ES-I3 (cell line): ENCODE measurements around the gene NIPBL.
A peak's percentile ranks its signal among the peaks of the same experiment; 100 is the strongest.
"Not testable (repeated sequence)": the region's sequence is repeated elsewhere in the genome, so short reads cannot be mapped to it uniquely, and the experiment has no call there.

Source experiments
- H3K36me3 ChIP-seq: 2 replicates; pipeline ENCODE4 v1.6.1; 2013; ENCODE audit warnings: mild to moderate bottlenecking, low read length, control low read depth, moderate library complexity; ENCODE audit not compliant: insufficient read depth
- H3K4me1 ChIP-seq: 2 replicates; pipeline ENCODE4 v1.6.1; 2013; ENCODE audit warnings: mild to moderate bottlenecking, control low read depth, low read length; ENCODE audit not compliant: insufficient read depth
- H3K9ac ChIP-seq: 2 replicates; pipeline ENCODE4 v1.6.1; 2013; ENCODE audit warnings: low read depth, mild to moderate bottlenecking, low read length, moderate library complexity
- H3K9me3 ChIP-seq: 2 replicates; pipeline ENCODE4 v1.6.1; 2013; ENCODE audit warnings: mild to moderate bottlenecking, low read length, moderate library complexity; ENCODE audit not compliant: control insufficient read depth, insufficient read depth

The NIPBL gene, protein sequence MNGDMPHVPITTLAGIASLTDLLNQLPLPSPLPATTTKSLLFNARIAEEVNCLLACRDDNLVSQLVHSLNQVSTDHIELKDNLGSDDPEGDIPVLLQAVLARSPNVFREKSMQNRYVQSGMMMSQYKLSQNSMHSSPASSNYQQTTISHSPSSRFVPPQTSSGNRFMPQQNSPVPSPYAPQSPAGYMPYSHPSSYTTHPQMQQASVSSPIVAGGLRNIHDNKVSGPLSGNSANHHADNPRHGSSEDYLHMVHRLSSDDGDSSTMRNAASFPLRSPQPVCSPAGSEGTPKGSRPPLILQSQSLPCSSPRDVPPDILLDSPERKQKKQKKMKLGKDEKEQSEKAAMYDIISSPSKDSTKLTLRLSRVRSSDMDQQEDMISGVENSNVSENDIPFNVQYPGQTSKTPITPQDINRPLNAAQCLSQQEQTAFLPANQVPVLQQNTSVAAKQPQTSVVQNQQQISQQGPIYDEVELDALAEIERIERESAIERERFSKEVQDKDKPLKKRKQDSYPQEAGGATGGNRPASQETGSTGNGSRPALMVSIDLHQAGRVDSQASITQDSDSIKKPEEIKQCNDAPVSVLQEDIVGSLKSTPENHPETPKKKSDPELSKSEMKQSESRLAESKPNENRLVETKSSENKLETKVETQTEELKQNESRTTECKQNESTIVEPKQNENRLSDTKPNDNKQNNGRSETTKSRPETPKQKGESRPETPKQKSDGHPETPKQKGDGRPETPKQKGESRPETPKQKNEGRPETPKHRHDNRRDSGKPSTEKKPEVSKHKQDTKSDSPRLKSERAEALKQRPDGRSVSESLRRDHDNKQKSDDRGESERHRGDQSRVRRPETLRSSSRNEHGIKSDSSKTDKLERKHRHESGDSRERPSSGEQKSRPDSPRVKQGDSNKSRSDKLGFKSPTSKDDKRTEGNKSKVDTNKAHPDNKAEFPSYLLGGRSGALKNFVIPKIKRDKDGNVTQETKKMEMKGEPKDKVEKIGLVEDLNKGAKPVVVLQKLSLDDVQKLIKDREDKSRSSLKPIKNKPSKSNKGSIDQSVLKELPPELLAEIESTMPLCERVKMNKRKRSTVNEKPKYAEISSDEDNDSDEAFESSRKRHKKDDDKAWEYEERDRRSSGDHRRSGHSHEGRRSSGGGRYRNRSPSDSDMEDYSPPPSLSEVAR (N-terminal part only)

DNA sequence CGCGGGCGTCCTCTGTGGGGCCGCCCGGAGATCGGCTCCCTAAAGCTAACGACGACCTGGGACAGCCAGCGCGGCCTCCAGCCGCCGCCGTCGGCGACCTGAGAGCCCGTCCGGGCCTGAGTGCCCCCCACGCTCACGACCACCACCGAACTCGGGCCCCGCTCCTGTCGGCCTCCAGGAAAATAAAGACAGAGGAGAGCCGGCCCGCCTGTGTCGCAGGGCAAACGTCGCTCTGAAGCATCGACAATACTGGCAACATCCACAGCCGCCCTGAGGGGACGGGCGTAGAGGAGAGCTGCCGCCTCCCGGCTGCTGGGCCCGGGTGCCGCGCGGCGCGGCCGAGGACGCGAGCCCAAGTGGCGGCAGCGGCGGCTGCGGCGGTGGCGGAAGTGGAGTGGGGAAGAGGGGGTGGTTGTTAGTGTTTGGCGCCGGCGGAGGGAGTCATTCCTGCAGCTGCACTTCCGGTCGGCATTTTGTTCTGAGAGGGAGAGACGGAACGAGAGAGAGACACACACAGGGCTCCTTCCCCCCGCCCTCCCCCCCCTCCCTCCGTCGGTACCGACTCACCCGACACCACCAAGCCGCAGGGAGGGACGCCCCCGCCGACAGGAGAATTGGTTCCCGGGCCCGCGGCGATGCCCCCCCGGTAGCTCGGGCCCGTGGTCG, at the start of gene NIPBL:
Gene NIPBL, plus strand, starts transcription at position 471 of the 666 bp plus-strand sequence. CDS start 76,928 bp downstream, outside the sequence.
- peak within 1 kb of the TSS; percentile 97 for H3K9ac ChIP-seq
- H3K4me1 ChIP-seq: 0 out of 2 replicates have a peak, but pooled peaks cover 5% of the 10 kb centered on the region
- H3K9me3 ChIP-seq: no peaks in the 10 kb centered on the region
- no peaks in the 10 kb centered on the region for H3K36me3 ChIP-seq

DNA sequence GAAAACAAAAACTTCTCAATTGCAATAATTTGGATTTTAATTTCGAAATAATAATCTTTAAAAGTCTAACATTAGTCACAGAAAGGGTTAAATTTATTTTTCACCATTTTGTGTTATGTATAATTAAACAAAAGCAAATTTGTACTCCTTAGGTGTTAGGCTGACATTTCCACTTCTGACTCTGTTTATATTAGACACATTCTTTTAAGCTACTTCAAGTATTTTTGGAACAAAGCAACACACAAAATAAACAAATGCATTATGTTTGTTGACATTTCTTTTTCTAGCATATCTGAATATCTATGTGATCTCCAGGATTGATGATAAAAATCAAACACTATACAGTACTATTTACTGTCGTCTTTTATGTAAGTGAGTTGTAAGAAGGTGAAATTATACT, 44.3 kb upstream of the NIPBL start:
- Histone ChIP-seq H3K36me3 (no peaks in the 10 kb centered on the region), H3K4me1 (no peaks in the 10 kb centered on the region), H3K9me3 (no peaks in the 10 kb centered on the region), H3K9ac (no peak overlapping the region)

DNA sequence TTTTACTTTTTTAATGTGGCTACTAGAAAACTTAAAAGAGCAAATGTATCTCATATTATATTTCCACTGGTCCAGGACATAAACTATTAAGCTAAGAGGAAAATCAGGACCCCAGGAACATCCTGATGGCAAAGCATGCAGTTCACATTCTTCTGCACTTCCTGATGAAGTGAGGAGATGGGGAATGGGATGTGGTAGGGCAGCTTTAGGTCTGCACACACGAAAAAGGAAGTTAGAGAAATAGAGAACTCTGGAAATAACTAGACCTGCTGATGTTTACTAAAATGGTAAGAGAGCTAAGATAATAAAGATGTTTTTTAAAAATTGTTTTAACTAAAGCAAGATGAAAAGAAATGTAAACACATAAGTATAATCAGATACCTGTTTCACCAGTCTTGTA, 39.7 kb upstream of the NIPBL start:
- no peaks in the 10 kb centered on the region for H3K4me1 ChIP-seq
- no peaks in the 10 kb centered on the region for H3K9me3 ChIP-seq
- H3K9ac ChIP-seq: no peak overlapping the region
- no peaks in the 10 kb centered on the region for H3K36me3 ChIP-seq

DNA sequence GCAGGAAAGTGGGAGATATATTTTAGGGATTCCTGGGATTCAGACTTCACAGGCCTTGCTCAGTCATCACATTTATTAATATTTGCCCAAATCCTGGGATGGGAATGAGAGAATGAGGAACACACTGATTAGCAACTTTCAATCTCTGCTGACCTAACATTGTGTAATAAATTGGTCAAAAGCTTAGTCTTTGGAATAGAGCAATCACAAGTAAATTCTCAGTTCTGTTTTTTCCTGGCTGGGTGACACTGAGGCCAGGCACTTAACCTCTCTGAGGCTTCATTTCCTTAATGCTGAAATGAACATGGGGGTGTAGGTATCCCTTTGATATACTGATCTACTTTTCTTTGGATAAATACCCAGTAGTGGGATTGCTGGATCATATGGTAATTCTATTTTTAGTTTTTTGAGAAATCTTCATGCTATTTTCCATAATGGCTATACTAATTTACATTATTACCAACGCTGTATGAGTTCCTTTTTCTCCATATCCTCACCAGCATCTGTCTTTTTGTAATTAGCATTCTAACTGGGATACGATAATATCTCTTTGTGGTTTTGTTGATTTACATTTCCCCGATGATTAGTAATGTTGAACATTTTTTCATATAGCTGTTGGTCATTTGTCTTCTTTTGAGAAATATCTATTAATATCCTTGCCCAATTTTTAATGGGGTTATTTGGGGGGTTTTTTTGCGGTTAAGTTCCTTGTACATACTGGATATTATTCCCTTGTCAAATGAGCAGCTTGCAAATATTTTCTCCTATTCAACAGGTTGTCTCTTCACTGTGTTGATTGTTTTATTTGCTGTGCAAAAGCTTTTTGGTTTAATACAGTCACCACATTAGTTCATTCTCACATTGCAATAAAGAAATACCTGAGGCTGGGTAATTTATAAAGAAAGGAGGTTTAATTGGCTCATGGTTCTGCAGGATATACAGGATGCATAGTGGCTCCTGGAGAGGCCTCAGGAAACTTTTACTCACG, 36.8 kb upstream of the NIPBL start:
- no peaks in the 10 kb centered on the region for H3K4me1 ChIP-seq
- H3K36me3 ChIP-seq: no peaks in the 10 kb centered on the region
- H3K9me3 ChIP-seq: no peaks in the 10 kb centered on the region
- H3K9ac ChIP-seq: no peak overlapping the region

DNA sequence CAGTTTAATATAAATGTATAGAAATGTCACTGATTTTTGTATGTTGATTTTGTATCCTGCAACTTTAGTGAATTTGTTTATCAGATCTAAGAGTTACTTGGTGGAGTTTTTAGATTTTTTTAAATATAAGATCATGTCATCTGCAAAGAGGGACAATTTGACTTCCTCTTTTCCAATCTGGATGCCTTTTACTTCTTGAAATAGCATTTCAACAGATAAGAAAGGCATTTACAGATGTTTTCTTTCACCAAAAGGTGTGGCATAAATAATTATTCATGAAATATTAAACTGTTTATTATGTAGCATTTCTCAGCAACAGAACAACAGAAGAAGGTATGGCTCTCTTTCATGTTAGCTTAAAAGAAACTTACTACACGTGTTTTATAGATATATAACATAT, 34.9 kb upstream of the NIPBL start:
- no peaks in the 10 kb centered on the region for H3K9me3 ChIP-seq
- no peak overlapping the region for H3K9ac ChIP-seq
- no peaks in the 10 kb centered on the region for H3K36me3 ChIP-seq
- H3K4me1 ChIP-seq: no peaks in the 10 kb centered on the region

DNA sequence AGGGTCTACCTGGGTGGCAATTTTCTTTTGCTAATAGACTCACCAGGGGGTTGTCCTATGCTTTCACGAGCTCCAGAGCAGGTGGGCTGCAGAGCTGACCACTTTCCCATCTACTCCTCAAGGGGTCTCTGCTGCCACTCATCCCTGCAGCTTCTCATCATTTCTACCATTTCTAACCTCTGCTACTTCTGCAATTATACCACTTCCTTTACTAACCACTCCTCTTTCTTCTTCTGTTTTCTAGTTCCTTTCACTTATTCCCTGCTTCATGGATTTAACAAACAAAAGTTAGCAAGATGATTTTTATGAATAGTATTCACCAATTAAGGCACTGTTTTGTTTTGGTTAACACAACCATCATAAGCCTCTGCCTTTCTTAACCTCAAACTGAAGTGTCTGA, 34.5 kb upstream of the NIPBL start:
- Histone ChIP-seq H3K36me3 (no peaks in the 10 kb centered on the region), H3K4me1 (no peaks in the 10 kb centered on the region), H3K9ac (no peak overlapping the region), H3K9me3 (no peaks in the 10 kb centered on the region)

DNA sequence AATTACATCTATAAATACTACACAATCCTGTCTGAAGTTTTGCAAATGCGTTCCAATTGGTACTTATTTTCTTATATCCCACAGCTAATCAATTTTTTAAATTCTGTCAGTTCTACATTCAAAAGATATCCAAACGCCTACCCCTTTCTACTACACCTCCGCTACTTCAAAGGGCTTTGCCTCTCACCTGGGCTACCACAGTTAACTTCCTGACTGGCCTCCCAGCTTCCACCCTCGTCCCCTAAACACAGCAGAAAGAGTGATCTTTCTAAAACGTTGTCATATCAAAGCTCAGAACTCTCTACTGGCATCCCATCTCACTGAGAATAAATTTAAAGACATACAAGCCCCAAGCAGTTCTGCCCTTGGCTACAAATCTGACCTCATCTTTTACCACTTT, 32.3 kb upstream of the NIPBL start:
- Histone ChIP-seq H3K36me3 (no peaks in the 10 kb centered on the region), H3K9me3 (no peaks in the 10 kb centered on the region), H3K9ac (no peak overlapping the region), H3K4me1 (no peaks in the 10 kb centered on the region)

DNA sequence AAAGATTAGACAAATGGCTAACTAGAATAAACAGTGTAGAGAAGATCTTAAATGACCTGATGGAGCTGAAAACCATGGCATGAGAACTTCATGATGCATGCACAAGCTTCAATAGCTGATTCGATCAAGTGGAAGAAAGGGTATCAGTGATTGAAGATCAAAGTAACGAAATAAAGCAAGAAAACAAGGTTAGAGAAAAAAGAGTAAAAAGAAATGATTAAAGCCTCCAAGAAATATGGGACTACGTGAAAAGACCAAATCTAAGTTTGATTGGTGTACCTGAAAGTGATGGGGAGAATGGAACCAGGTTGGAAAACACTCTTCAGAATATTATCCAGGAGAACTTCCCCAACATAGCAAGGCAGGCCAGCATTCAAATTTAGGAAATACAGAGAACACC, 28.0 kb upstream of the NIPBL start:
- not testable (repeated sequence) for H3K9me3 ChIP-seq, H3K9ac ChIP-seq, H3K36me3 ChIP-seq, H3K4me1 ChIP-seq

DNA sequence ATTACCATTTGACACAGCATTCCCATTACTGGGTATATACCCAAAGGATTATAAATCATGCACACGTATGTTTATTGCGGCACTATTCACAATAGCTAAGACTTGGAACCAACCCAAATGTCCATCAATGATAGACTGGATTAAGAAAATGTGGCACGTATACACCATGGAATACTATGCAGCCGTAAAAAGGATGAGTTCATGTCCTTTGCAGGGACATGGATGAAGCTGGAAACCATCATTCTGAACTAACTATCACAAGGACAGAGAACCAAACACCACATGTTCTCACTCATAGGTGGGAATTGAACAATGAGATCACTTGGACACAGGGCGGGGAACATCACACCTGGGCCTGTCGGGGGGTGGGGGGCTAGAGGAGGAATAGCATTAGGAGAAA, 23.7 kb upstream of the NIPBL start:
- not testable (repeated sequence) for H3K4me1 ChIP-seq

DNA sequence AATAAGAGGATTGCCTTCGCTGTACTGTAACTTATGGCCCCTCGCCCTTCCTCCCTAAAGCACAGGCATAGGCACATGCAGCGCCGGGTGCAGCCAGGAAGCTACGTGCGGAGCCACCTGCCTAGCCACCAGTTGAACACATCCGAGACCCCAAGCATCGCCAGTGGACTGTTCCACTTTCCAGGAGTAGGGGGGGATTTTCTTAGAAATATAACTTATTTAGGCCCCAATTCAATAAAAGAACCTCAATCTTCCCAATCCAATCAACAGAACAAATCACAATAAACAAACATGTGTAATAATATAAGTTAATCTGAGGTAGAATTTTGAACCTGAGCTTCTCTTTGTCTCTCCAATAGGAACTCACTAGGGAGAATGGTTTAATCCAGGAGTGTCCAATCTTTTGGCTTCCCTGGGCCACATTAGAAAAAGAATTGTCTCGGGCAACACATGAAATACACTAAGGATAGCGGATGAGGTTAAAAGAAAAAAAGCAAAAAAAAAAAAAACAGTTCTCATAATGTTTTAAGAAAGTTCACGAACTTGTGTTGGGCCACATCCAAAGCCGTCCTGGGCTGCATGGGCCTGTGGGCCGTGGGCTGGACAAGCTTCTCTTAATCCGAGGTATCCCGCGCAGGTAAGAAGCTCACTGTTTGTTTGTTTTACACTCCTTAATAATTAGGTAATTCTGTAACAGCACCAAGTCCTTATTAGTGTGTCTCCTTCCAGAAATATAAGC, 22.0 kb upstream of the NIPBL start:
- no peaks in the 10 kb centered on the region for H3K9me3 ChIP-seq
- no peak overlapping the region for H3K9ac ChIP-seq
- H3K36me3 ChIP-seq: no peaks in the 10 kb centered on the region
- H3K4me1 ChIP-seq: 0 out of 2 replicates have a peak, but pooled peaks cover under 1% of the 10 kb centered on the region

More for the DNA sequence above, 23.7 kb upstream of the NIPBL start:
- not testable (repeated sequence) for H3K9ac ChIP-seq, H3K9me3 ChIP-seq, H3K36me3 ChIP-seq

DNA sequence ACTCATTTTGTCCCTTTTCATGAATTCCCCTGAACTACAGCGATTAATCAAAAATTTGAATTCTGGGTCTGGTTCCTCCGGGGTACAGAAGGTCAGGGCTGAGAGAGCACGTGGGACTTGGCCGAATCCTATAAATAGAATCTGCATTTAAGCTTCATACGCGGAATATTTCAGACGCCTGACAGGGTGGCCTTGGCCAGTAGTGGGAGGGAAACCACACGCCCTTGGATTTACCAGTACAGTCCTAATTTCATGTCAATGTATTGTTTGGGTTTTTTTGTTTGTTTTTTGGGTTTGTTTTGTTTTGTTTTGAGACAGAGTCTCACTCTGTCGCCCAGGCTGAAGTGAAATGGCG, 21.5 kb upstream of the NIPBL start:
- Histone ChIP-seq H3K9me3 (no peaks in the 10 kb centered on the region), H3K9ac (no peak overlapping the region), H3K4me1 (peaks cover 6% of the 10 kb centered on the region; the same call in 1 of the 2 replicates), H3K36me3 (no peaks in the 10 kb centered on the region)

DNA sequence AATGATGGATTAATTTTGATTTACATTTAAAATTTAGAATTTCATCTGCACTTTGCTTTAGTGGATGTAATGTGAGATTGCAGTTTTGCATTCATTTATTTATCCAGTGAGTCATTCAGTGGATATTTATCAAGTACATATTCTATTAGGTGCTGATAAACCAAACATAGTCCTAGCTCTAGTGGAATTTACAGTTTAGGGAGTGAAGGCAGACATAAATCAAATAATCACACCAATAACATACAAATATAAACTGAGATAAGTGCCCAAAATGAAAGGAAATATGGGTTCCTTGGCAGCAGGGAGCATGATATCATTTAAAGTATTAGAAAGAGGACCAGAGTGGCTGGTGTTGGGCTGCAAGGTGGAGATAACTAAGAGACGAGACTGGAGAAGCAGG, 14.7 kb upstream of the NIPBL start:
- Histone ChIP-seq H3K9me3 (peaks cover 6% of the 10 kb centered on the region; the same call in 1 of the 2 replicates), H3K4me1 (peaks cover 6% of the 10 kb centered on the region; the same call in 1 of the 2 replicates), H3K36me3 (no peaks in the 10 kb centered on the region), H3K9ac (no peak overlapping the region)
